CD4-positive, alpha-beta T cell treated with Interleukin-21 for 1 hour (primary cell): Measurements from ENCODE around the gene SLC25A17.
"Not testable (repeated sequence)": the region's sequence is repeated elsewhere in the genome, so short reads cannot be mapped to it uniquely, and the experiment has no call there.

Experiments used
- DNase-seq: peaks from one replicate; pipeline ENCODE4 v3.0.0-alpha.2; 2020

The SLC25A17 gene

DNA sequence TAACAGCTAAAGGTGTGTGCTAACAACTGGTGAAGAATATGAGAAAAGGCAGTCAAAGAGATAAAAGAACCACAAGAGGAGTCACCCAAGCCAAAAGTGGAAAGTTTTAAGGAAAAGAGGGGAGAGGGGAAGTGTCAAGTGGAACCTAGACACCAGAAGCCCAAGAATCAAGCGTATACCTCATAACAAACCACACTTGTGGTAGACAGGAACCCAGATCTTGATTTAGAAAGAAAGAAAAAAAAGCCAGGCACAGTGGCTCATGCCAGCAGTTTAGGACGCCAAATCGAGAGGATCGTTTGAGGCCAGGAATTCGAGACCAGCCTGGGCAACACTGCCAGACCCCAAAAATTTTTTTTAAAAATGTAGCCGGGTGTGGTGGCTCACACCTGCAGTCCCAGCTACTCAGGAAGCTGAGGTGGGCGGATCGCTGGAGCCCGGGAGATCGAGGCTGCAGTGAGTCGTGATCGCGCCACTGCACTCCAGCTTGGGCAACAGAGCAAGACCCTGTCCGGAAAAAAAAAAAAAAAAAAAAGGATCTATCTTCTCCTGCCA lies 877 bp downstream of the SLC25A17 start:
- DNase-seq, result peak; percentile 27

DNA sequence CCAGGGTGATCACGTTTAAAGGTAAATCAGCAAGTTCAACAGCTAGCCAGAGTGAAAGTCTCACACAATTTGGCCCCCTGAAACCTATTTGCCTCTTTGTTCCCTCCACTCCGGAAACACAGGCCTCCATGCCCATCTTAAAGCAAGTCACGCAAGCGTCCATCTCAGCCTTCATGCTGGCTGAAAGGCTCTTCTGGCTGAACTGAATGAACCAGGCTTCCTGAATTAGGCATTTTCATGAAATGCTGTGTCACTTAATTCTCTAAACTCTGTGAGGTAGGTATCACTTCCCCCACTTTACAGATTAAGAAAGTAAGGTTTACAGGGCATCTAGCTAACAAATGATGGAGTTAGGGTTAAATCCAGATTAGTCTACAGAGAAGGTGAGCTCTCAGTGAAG lies 1.4 kb downstream of the SLC25A17 start:
- no peak for DNase-seq

GRCh38 chr22:40813912-40814315 lies 5.2 kb downstream of the SLC25A17 start:
- no peak for DNase-seq

DNA sequence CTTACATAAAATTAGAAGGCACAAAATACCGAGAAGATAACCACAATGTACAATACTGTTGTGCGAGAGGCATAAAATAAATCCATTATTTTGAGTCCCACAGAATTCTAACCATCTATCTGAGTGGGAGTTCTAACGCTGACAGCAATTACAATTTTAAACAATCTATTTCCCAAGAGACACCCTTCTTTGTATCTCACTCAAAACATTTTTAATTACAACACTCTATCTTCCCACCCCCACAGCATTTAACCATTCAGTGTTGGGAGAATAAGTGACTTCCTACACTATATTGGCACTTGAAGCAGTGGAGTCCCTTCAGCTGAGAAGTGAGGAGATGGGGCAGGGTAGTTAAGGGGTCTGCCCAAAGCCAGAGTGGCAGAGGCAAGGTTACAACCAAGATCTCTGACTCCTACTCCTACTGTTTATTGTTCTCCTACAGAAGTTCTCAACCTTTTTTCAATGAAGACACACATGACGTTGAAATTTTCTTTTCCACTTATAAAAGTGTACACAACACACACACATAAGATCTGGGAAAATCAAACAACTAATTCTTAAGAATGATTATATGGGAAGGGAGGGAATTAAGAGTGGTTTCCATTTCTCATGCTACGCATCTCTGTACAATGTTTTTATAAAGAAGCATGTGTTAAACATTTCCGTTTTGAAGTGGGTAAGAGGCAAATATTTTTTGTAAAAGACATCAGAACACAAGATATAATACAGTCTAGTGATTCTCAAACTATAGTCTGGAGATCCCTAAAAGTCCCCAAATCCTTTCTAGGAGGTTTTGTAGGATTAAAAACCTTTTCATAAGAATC lies 10.9 kb downstream of the SLC25A17 start:
- DNase-seq, result no peak

- no peak for DNase-seq
Measured at GRCh38 chr22:40806711-40807110, 12.4 kb downstream of the SLC25A17 start.

DNA sequence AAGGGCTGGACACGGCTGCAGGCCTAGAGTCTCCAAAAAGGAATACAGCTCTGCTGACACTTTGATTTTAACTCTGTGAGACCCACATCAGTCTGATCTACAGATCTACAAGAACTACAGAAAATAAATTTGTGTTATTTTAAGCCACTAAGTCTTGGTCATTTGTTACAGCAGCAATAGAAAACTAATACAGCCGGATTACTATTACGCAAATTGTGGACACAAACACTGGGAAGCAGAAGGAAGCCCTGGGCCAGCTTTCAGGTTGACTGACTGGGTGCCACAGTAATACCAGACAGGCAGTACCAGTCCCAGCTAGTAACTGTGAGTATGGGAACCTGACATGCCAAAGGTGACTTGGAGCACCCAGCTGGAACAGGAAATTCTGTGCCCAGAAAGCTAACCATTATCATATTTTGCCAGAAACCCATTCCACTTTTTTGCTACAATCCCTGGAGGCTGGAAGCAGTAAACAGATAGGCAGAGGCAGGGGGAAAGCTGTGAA lies 13.4 kb downstream of the SLC25A17 start:
- DNase-seq, result no peak

DNA sequence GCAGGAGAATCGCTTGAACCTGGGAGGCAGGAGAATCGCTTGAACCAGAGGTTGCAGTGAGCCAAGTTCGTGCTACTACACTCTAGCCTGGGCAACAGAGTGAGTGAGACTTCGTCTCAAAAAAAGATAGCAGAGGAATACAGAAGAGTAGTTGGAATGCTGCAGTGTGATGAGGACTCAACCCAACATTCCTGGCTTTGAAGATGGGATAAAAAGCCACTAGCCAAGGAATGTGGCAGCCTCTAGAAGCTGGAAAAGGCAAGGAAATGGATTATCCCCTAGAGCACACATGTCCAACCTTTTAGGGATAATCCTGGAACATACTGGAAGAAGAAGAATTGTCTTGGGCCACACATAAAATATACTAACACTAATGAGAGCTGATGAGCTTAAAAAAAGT lies 13.9 kb downstream of the SLC25A17 start:
- no peak for DNase-seq

- no peak for DNase-seq
Measured at GRCh38 chr22:40803321-40803720, 15.8 kb downstream of the SLC25A17 start.

GRCh38 chr22:40799008-40799407 lies 20.1 kb downstream of the SLC25A17 start:
- no peak for DNase-seq

- DNase-seq, result no peak
Measured at GRCh38 chr22:40797427-40797826, 21.7 kb downstream of the SLC25A17 start.

- no peak for DNase-seq
Measured at GRCh38 chr22:40792451-40792850, 26.7 kb downstream of the SLC25A17 start.

DNA sequence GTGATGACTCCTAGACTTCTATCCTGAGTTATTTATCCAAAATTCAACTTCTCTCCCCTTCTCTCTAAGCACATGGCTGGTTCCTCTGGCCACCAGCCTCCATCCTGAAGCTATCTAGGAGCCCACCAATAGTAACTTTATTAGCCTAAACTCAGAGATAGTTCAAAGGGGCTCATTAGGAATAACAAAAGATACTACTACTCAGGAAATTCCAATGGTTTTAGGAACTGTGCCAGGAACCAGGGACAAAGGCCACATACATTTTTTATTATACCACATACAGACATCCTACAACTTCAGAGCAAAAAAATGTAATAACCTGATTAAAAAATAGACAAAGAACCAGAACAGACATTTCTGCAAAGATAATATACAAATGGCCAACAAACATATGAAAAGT lies 27.9 kb downstream of the SLC25A17 start:
- DNase-seq, result no peak

GRCh38 chr22:40789131-40789530 lies 30.0 kb downstream of the SLC25A17 start:
- DNase-seq, result no peak

DNA sequence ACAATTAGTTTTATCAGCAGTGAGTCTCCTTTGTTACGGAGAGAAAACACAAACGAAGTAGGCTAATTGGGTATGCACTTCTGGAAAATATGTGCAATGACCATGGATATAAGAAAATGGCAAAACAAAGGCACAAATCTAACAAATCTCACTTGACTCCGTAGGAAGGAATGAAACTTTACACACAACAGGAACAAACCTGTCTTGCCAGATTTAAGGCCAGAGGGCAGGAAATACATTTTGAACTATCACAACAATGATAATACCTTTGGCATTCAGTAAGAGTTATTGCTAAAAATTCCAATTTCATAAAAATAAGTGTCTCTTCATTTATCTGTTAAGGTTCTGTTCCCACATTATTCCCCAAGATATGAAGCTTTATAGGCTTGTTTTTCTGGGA lies 36.6 kb downstream of the SLC25A17 start:
- DNase-seq, result no peak

DNA sequence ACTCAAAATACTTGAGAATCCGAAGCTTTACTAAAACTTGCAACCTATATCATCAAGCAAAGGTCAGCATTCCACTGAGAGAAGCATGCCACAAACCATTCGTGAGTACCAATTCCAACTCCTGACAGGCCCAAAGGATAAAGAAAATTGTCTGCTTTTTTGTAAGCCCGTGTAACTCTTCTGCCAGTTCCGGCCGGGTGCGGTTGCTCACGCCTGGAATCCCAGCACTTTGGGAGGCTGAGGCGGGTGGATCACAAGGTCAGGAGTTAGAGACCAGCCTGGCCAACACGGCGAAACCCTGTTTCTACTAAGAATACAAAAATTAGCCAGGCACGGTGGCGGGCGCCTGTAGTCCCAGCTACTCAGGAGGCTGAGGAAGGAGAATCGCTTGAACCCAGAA lies 37.4 kb downstream of the SLC25A17 start:
- not testable (repeated sequence) for DNase-seq

DNA sequence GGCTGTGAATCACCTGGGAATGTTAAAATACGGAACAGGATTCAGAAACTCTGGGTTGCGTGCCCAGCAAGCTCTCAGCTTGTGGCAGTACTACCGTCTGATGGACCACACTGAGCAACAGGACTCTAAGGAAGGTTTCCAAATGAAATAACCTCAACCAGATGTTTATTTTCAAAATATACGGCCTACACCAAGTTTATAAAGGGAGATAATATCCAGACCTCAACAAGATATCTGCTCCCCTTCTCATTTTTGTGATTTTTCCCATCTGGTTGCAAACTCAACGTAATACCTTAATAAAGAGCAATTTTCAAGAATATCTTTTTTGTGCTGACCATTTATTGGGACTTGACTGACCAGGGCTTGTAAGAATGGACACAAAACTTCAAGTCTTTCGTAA lies 49.4 kb downstream of the SLC25A17 start:
- DNase-seq, result no peak

- no peak for DNase-seq
Measured at GRCh38 chr22:40768206-40768605, 50.9 kb downstream of the SLC25A17 start.

- no peak for DNase-seq
Measured at GRCh38 chr22:40766956-40767355, 52.2 kb downstream of the SLC25A17 start.

GRCh38 chr22:40764763-40765441 lies 54.2 kb downstream of the SLC25A17 start:
- peak; percentile 6 for DNase-seq

DNA sequence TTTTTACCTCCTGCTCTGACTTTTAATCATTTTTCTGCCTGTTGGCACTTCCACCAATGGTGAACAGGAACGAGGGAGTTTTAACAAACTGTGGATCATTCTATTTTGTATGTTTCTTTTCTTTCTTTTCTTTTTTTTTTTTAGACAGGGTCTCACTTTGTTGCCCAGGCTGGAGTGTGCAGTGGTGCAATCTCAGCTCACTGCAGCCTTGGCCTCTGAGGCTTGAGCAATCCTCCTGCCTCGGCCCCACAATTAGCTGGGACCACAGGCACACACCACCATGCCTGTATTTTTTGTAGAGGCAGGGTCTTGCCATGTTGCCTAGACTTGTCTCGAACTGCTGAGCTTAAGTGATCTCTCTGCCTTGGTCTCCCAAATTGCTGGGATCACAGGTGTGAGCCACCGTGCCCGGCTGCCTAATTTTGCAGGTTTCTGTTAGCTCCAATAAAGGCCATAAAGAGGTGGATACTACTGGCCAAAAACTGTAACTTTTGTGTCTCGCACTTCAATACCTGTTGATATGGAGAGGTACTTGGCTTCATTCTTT lies 59.8 kb downstream of the SLC25A17 start:
- no peak for DNase-seq

DNA sequence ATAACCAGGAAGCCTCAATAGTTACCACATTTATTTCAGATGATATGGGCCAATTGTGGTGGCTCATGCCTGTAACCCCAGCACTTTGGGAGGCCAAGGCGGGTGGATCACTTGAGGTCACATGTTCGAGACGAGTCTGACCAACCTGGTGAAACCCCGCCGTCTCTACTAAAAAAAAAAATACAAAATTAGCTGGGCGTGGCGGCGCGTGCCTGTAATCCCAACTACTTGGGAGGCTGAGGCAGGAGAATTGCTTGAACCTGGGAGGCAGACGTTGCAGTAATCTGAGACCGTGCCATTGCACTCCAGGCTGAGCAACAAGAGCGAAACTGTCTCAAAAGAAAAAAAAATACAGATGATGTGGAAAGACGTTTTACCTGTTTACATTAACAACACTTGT lies 60.3 kb downstream of the SLC25A17 start:
- not testable (repeated sequence) for DNase-seq

DNA sequence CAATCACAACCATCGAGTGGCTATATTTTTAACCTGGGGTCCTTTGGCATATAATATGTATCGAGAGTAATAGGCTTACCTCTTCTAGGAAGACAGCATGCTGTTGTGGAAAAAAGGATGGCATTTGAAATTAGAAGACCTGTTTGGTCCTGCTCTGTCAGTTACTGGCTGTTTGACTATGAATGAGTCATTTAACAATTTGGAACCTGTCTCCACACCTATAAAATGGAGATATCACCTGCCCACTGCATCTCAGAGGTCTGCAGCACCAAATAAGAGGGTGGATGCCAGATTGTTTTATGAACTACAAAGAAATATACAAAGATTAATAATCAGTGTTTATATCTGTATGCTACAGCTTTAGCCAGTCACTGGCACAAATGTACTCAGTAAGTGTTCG lies 60.8 kb downstream of the SLC25A17 start:
- no peak for DNase-seq

GRCh38 chr22:40757071-40757470 lies 62.1 kb downstream of the SLC25A17 start:
- DNase-seq, result no peak

DNA sequence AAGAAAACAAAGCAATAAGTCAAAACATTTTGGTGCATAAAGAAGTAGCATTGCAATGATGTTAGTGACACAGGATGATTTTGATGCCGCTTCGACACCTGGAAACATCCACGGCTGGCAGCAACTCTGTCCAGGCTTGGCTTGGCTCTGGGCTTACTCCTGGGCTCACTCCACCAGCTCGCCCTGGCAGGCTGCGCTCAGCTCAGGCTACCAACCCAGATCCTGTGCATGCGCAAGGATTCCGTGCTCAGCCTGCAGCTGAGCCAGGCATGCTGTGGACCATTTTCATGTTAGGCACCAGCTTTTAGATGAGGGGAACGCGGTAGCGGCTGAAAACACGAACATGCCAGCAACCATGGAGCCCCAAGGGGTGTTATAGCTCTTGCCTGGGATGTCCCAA lies 66.0 kb downstream of the SLC25A17 start:
- no peak for DNase-seq
